T-helper 2 cell treated with Interferon-gamma antibody and Interleukin-4, amounts not matched to agents 5 μg/mL and 100 μg/mL, for 36 hours (primary cell): Measurements from ENCODE around the gene TBCEL.

ENCODE experiments used
- DNase-seq: peaks from one replicate; pipeline ENCODE4 v3.0.0; 2021; ENCODE audit warnings: low spot score
- H3K27ac Mint-ChIP-seq: one replicate; pipeline ENCODE4 v1.8.0; 2021; ENCODE audit warnings: mild to moderate bottlenecking, mixed read lengths
- H3K27me3 Mint-ChIP-seq: one replicate; pipeline ENCODE4 v1.8.0; 2021; ENCODE audit warnings: low read depth, mixed read lengths
- H3K36me3 Mint-ChIP-seq: one replicate; pipeline ENCODE4 v1.8.0; 2021; ENCODE audit warnings: low read depth, mixed read lengths
- H3K4me1 Mint-ChIP-seq: one replicate; pipeline ENCODE4 v1.8.0; 2021; ENCODE audit warnings: low read depth, mixed read lengths
- H3K4me3 Mint-ChIP-seq: one replicate; pipeline ENCODE4 v1.8.0; 2022; ENCODE audit warnings: mild to moderate bottlenecking, moderate library complexity, mixed read lengths
- H3K9me3 Mint-ChIP-seq: one replicate; pipeline ENCODE4 v1.8.0; 2021; ENCODE audit warnings: mixed read lengths

TBCEL gene

GRCh38 chr11:121138259-121138658, 114.4 kb downstream of the TBCEL start:
- Mint-ChIP-seq H3K27ac (no peak overlapping the region), H3K9me3 (no peaks in the 10 kb centered on the region), H3K4me3 (no peak overlapping the region), H3K36me3 (no peaks in the 10 kb centered on the region), H3K27me3 (no peaks in the 10 kb centered on the region), H3K4me1 (no peaks in the 10 kb centered on the region)
- no peak for DNase-seq

GRCh38 chr11:121140369-121140768, 116.5 kb downstream of the TBCEL start:
- Mint-ChIP-seq H3K36me3 (no peaks in the 10 kb centered on the region), H3K27me3 (no peaks in the 10 kb centered on the region), H3K4me1 (no peaks in the 10 kb centered on the region), H3K9me3 (no peaks in the 10 kb centered on the region), H3K4me3 (no peak overlapping the region), H3K27ac (no peak overlapping the region)
- no peak for DNase-seq
